LoVo (cell line): ENCODE results near the gene NR1D2.

Source experiments
- DNase-seq: peaks from one replicate; pipeline ENCODE4 v3.0.0-alpha.2; 2016; ENCODE audit warnings: low spot score

The NR1D2 gene

DNA sequence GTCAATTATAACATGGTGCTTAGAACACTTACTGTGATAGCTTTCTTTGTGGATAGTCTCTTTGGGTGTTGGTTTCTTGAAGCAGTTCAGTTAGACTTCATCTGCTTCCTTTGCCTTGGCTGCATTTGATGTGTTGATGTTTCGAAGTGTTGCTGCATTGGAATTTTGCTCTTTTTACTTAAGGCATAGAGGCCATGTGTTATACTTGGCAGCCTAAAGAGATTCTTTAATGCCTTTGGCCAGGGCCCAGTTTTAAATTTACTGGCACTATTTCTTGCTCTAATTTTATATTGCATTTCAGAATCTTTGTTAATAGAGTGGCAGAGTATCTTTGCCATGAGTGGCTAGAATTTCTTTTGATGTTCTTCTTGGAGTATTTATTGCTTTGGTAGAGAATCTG lies 21.2 kb downstream of the NR1D2 start:
- no peak for DNase-seq

DNA sequence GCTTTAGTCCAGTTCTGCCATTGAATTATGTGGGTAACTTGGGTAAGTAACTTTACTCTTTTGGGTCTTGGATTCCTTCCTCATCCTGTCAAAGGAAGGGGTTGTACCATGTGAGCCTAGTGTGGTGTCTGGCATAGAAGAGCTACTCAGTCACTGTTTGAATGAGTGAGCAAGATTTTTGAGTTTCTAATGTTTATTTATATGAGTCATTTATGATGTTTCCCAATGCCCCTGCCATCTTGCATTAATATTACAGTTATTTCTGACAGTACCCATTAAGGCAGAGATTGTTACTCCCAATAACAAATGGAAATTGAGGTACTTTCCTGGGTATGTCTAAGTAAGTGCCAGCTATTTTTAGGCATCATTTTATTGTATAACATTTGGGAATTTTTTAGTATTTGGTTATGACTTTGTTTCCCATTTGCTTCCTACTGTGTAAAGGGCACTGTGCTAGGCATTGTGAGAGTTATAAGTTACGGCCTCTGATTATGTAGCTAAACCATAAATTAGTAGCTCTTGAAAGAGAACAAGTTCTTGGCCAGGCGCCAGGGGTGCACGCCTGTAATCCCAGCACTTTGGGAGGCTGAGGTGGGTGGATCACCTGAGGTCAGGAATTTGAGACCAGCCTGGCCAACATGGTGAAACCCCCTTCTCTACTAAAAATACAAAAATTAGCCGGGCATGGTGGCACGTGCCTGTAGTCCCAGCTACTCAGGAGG lies 23.5 kb downstream of the NR1D2 start:
- DNase-seq = no peak

DNA sequence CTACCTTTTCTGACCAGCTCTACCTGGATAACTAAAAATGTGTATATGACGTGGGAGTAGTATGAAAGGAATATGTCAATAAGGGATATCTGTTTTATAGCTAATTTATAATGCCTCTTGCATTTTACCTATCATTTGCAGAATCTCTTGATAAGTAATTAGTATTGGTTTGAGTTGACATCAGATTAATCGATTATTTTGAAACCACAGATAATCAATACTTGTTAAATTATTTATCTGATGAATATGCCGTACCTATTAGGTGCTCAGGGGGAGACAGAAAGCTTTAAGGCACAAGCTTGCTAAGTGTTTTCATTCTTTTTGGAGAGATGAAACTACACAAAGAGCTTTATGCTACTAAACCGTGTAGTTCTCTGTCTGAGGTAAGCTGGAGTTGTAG lies 24.3 kb downstream of the NR1D2 start:
- DNase-seq = no peak

DNA sequence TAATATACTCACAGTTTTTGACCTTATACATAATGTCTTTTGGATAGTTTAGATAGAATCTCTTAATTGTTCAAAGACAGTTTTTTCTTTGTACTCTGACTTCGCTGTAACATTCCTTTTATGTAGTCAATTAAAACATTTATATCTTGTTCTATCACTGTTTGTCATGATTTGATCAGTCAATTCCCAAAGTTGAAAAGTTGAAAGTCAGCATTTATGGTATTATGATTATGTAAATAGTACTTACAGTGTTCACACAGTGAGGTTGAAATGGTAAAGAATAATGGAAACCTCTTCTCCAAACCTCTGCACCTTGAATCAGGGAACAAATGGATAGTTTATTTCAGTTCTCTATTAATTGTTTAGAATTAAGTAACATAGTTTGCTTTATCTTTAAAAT lies 26.6 kb downstream of the NR1D2 start:
- no peak for DNase-seq

DNA sequence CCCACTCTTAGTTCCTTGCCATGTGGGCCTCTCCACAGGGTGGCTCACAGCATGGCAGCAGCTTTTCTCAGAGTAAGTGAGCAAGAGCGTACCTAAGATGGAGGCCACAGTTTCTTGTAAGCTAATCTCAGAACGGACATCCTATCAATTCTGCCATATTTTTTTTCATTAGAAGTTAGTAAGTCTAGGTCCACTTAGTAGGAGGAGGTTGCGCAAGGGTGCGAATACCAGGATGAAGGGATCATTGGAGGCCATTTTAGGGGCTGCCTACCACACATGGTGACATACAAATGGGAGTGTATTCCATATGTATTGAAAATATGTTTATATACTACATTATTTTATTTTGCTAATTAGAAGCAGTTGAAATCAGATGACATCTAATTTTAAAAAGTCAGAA lies 31.5 kb downstream of the NR1D2 start:
- no peak for DNase-seq

DNA sequence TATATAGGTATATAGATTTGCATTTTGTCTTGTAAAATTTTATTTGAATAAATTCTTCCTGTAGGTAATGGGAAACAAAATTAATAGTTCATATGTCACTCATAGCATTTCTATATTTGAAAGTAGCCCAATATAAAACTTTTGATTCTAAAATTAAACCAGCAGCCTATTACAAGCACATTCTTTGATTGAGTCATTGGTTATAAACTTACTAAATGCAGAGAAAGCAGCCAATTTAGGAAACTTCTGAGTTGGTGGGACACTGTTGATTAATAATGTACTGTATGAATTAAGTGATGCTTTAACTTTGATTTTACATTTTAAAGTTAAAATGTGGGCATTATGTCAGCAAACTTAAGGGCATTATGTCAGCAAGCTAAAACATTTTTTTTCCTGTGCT lies 34.5 kb downstream of the NR1D2 start:
- no peak for DNase-seq

DNA sequence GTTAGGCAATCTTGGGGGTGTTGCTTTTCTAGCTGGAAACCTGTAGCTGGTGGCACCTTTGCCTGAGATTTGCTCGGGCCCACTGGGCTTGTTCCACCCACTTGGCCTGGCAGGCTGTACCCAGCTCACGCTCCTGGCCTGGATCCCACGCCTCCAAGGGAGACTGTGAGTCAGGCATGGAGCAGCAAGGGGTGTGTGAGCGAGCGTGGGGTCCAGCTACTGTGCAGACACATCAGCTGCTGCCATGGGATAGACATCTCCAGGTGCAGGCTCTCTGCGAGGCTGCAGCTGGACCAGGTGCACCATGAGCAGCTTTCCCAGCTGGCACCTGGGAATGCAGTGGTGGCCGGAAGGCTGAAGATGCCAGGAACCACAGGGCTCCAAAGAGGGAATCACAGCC lies 36.0 kb downstream of the NR1D2 start:
- DNase-seq = no peak

DNA sequence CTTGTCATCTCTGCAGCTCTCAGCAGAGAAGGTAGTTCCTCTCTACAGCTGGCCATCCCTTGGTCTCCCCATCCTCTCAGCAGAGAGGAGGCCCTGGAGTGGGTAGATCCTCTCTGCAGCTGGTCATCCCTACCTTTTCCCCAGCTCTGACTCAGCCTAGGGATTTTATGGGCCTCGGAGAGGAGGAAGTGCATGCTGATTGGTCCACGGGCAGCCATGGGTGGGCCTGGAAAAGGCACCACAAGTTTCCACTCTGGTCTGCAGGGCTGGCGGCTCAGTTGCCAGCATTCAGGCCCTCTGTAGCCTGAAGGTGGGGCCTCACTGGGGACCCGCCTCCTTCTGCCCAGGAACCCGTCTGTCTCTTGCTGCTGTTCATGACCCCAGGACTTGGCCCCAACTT lies 36.9 kb downstream of the NR1D2 start:
- no peak for DNase-seq

DNA sequence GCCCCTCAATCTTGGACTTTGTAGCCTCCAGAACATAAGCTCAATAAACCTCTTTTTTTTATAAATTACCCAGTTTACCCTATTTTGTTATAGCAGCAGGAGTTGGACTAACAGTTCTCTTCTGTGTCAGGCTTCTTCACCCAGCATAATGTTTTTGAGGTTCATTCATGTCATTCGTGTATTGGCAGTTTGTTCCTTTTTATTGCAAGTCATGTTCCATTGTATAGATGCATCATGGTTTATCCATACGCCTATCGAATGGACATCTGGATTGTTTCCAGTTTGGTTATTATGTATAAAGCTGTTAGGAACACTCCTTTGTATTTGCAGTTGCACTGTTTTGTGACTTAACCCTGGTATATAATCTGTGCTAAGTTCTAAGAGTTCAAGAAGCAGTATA lies 39.8 kb downstream of the NR1D2 start:
- no peak for DNase-seq

DNA sequence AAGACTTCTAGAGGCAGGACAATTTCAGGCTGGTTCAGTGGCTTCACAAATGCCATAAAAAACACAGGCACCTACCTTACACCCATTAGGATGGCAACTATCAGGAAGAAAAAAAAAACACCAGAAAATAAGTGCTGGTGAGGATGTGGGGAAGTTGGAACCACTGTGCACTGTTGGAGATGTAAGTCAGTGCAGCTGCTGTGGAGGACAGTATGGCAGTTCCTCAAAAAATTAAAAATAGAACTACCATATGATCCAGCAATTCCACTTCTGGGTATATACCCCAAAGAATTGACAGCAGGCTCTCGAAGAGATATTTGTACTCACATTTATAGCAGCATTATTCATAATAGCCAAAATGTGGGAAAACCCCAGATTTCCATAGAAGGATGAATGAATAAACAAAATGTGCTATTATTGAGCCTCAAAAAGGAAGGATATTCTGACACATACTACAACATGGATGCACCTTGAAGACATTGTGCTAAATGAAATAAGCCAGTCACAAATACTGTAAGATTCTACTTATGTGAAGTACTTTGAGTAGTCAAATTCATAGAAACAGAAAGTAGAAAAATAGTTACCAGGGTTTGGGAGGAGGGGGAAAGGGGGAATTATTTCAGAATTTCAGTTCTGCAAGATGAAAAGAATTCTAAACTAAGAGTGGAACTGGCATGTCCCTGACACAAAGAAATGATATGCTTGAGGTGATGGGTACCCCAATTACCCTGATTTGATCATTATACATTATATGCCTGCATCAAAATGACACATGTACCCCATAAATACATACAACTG lies 40.9 kb downstream of the NR1D2 start:
- DNase-seq = no peak

DNA sequence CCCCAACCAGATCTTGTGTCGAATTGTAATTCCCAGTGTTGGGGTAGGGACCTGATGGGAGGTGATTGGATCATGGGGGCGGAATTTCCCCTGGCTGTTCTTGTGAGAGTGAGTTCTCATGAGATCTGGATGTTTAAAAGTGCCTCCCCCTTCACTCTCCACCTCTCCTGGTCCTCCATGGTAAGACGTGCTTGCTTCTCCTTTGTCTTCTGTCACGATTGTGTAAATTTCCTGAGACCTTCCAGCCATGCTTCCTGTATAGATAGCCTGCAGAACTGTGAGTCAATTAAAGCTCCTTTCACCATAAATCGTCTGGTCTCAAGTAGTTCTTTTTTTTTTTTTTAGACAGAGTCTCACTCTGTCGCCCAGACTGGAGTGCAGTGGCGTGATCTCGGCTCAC lies 42.3 kb downstream of the NR1D2 start:
- no peak for DNase-seq

DNA sequence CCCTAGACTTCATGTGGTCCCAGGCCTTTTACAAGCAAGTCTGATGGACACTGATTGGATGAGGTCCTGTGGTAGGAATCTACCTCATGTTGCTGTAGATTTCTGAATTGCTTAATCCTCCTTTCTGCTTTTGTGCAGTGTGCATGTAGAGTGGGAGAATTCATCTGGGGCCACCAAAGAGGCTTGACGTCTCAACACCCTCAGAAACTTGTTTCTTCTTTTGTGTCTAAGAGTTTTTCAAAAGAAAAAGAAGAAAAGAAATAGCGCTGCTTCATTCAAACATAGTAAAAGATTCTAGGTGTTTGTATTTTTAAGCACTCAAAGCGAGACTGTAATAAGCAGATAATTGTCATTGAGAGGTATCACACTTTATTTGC lies 46.2 kb downstream of the NR1D2 start:
- DNase-seq = no peak

DNA sequence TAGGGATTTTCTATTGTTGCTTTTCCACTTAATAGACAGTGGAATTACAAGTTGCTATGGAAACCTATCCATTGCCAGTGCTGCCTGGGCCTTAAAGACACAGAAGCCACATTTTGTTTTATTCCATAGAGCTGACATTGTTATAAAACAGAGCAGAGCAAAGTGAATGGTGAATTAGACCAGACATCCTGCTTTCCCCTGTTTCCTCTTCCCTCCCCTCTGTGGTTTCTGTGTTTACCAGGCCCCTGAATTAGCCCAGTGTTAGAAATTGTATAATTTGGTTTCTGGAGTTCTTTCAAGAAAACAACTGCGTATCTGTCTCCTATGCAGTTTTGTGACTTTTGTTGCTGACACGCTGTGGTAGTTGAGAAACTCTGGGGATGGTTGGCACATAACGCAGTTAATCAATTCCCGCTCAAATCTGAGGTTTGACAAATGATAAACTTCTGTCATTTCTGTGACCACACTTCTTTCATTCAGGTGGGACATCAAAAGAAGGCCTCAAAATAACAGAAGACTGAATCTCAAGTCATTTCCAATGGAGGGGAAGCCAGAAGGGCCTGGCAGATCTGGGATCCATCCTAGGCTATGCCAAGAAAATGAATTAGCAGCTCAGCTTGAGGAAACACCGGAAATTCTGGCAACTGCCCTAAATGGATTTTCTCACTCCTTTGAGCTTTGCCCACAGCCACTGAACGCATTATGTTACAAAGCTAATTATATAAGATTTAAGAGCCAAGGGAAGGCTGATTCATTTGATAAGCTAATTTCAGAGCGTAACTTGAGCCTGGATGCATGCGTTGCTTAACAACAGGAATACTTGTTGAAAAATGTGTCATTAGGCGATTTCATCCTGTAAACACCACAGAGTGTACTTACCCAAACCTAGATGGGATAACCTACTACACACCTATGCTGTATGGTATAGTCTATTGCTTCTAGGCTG lies 46.9 kb downstream of the NR1D2 start:
- DNase-seq = no peak

DNA sequence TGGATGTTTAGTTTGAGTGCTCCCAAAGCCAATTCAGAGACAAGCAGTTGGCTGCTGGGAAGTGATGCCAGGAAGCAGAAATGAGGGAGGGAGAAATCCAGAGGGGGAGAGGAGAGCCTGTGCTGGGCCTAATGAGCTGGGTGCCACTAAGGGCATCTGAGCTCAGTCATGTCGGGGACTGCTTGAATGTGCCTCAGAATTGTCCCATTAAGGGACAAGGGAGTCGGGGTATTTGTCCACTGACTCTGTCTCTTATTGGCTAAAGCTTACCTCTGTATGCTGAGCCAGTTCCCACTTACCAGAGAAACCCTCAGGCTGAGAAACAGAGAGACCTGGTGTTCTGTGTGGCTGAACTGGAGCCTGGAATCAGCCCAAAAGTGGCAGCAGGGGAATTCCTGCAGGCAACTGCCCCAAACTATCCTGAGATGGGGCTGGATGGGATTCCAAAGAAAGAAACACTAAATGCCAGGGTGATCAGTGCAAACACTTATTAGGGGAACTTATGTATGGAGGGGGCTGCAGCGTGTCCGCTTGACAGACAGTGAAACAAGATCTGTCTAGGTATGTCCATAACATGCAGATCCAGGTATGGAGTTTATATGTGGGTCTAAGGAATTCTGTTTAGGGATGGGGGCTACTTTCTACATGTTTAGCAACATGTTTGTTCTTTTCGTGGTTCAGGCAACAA lies 48.6 kb downstream of the NR1D2 start:
- DNase-seq = no peak

DNA sequence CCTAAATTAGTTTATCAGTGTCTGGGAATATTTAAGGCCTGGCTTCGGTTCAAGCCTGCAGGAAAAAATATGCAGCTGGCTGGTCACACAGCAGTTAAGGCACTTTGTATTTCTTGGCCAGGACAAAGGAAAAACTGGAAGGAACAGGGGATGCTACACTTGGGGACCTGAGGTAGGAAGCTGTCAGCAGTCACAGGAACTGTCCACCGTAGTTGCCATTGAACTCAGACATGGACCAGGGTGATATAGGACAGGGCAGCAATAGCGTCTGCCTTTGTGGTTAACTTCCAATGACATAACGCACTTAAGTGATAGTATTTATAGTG lies 49.1 kb downstream of the NR1D2 start:
- no peak for DNase-seq

DNA sequence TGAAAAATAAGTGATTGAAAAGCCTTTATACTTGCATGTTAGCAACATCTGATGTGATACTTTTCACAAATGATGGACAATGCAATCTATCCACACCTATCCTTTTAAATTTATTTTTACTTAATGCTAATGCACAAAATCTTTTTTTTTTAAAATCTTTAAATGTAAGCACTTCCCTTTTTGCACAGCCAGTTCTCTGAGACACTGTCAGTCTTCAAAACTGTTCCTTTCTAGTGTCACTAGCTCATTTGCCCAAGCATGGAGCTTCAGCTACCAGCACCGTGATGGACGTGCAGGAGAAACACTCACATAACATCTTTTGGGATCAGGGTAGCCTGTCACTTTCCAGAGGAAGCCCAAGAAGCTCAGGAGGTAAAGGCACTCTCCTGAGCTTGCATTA lies 50.1 kb downstream of the NR1D2 start:
- no peak for DNase-seq

DNA sequence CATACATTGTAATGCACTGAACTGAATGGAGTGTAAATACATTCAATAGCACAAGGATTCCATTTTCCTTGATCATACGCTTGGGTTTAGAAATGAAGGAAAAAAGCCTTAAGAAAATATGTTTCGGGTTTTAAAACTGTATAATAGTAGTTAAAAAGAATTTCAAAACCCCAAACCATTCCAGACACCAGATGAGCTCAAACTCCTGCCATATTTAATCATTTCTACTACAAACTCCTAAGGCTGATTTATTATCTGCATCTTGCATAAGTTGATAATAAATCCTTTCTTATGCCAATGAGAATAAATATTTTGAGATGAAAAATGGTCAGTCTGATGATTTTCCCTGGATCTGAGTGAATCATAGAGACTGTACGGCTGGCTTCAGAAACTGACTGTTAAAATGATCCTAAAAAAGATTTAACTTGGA lies 51.0 kb downstream of the NR1D2 start:
- DNase-seq = no peak

DNA sequence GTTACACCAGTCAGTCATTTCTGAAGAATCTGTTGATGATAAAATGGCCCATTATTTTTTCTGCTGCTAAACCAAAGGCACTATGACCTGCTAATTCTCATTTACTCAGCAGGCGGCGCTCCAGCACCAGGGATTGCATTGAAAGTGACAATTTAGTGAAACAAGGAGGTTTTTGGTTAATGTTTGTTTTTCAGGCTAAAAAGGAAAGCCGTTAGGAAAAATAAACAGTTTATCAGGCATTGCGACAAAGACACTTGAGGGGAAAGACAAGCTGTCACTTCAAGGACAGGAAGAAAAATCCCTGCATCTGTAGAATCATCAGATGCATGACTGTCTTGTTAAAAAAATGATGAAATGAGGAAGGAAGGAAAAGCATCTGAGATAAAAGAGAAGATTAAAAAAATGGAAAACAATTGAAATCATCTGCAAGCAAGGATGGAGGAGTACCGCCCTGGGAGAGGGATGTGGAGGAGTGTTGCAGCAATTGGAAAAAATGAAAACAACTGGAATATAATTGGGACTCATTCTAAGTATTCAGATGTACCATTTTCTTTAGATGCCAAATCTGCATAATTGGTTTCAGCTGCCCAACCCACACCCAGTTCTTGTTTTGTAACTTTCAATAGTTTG lies 54.0 kb downstream of the NR1D2 start:
- DNase-seq = peak; percentile 56

DNA sequence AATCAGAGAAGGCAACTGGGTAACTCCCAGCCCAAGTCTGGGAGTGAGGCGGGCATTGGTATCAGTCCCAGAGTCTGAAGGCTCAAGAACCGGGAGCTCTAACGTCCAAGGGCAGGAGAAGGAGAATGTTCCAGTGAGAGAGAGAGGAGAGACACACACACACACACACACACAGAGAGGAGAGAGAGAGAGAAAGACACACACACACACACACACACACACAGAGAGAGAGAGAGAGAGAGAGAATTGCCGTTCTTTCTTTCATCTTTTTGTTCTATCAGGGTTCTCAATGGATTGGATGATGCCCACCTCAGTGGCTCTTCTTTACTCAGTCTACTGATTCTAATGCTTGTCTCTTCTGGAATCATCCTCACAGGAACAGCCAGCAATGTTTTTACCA lies 57.0 kb downstream of the NR1D2 start:
- DNase-seq = no peak

DNA sequence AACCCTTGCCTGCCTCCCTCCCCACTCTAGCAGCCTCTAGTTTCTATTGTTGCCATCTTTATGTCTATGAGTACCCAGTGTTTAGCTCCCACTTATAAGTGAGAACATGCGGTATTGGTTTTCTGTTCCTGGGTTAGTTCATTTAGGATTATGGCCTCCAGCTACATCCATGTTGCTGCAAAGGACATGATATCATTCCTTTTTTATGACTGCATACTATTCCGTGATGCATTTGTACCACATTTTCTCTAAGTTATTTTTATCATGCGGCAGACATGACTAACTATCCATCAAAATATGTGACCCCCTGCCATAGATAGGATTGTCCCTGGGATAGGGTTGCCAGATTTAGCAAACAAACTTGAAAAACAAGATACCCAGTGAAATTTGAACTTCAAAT lies 58.4 kb downstream of the NR1D2 start:
- DNase-seq = no peak

DNA sequence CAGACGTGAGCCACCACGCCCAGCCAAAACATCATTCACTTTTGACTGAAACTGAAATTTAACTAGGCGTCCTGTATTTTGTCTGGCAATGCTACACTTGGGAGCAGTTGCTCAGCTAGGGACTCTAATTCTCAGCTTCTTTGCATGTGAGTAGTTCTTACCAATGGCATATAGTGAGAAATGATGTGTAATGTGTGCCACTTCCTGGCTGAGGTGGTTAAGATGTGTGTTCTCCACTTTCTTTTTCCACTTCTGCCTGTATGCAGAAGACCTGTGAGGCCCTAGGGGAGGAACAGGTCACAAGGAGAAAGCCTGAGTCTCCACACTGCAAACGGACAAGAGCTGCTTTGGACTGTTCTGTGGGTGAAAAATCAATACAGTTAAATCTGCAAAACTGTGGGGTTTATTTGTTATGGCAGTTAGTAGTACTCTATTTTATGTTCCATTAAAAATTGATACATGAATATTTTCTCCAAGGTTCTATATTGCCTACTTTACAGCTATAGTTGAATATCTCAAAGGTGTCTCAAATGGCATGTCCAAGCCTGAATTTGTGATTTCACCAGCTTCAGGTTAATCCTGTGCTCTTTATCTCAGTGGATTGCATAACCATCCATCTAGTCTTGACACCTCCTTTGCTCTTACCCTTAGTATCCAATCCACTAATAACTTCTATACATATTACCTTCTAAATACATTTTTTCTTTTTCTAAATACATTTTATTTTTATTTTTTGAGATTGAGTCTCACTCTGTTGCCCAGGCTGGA lies 59.3 kb downstream of the NR1D2 start:
- no peak for DNase-seq
